ENCODE measurements around the gene JMJD4.

JMJD4 gene, protein sequence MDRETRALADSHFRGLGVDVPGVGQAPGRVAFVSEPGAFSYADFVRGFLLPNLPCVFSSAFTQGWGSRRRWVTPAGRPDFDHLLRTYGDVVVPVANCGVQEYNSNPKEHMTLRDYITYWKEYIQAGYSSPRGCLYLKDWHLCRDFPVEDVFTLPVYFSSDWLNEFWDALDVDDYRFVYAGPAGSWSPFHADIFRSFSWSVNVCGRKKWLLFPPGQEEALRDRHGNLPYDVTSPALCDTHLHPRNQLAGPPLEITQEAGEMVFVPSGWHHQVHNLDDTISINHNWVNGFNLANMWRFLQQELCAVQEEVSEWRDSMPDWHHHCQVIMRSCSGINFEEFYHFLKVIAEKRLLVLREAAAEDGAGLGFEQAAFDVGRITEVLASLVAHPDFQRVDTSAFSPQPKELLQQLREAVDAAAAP

DNA sequence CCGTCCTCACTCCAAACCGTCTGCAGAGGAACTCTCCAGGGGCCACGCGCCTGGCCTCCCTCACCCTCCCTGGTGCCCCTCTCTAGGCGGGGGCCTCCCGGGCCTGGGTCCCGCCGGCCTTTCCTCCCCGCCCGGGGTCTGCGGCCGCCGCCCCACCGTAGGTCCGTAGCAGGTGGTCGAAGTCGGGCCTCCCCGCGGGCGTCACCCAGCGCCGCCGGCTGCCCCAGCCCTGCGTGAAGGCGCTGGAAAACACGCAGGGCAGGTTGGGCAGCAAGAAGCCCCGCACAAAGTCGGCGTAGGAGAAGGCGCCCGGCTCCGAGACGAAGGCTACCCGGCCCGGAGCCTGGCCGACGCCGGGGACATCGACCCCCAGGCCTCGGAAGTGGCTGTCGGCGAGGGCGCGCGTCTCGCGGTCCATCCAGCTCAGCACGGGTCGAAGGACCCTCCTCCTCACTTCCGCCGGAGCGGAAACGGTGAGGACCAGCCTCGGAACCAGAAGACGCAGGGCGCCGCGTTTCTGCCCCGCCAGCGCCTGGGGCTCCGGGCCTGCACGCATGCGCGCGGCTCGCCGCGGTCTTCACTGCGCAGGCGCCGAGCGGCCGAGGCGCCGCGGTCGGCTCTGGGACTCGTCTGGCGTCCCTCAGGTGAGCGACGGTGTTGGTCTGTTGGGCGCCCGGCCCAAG lies at the start of gene JMJD4, which contains the start of gene SNAP47:
JMJD4 (minus strand) TSS at position 447 of the 683 bp plus-strand sequence; CDS start at position 418, 29 bp downstream.
SNAP47 (plus strand) TSS at position 580 of the 683 bp plus-strand sequence. CDS start 12,302 bp downstream, outside the sequence.
- peak; percentile 86 for DNase-seq

DNA sequence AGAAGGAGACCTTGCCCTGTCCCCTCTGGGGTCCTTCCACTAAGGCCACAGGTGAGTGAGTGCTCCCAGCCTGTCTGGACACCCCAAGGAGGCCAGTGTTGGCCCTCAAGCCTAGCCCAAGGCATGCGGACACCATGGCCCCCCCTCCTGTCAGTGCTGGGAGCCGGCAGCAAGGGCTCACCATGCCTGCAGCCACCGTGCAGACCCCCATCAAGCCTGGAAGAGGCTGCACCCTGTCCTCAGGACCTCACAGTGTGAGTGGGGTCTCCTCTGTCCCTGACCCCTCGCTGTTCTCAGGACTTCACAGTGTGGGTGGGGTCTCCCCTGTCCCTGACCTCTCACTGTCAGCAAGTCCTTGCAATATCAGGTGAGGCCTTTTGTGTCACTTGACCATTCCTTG lies 47.1 kb upstream of the JMJD4 start:
- no peak for DNase-seq

DNA sequence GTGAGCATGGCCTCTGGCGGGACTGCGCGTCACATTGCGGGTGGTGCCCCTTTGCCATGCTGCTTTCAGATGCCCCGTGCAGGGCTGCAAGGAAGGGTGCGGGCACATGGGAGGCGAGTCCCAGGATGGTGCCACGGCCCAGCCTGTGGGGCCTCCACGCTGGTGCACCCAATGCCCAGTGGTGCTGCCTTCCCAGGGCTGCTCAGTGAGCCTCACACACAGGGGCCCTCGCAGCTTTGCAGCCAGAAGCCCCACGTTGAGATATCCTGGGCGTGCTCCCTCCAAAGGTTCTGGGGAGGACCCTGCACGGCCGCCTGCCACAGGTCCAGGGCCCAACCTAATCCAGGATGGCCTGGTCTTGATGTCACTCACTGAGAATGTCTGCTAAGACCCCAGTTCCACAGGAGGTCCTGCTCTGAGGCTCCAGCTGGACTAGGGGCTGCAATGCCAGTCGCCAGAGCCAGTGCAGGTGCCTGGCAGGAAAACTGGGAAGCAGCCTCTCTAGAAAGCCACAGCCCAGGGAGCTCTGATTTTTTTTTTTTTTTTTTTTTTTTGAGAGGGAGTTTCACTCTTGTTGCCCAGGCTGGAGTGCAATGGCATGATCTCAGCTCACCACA lies 46.3 kb upstream of the JMJD4 start:
- no peak for DNase-seq

DNA sequence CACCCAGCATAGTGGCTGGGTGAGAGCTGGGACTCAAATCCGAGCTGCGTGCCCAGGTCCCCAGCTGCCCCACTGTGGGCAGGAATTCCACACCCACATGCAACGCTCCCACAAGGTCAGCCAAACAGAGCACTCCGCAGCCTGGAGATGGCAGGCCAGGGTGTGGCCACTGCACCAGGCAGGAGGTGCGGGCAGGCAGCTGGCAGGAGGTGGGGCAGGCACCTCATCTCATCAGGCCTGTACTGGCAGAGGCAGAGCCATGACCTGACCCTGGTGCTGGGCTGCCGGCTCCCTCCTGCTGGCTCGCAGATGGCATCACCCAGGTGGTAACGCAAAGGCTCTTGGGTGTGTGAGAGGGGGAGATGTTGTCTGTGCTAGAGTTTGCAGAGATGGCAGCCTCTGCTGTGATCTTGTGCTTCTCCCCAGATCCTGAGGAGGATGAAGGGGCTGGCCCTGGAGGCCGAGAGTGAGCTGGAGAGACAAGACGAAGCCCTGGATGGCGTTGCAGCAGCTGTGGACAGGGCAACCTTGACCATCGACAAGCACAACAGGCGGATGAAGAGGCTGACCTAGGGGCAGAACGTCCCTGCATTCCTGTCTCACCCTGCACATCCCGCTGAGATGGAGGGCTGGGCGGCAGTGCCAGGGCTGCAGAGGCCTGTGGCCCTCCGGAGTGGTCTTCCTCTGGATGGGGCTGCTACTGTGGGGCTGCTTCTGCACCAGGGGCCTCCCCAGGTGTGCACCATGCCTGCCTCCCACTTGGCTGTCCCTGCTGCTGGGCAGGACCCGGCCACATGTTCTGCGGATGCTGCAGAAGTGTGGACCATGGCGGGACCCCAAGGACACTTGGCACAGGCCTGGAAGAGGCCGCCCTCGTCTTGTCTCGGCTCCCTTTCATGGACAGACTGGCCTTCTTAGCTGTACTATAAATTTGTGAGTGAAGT lies 45.3 kb upstream of the JMJD4 start:
- no peak for DNase-seq

DNA sequence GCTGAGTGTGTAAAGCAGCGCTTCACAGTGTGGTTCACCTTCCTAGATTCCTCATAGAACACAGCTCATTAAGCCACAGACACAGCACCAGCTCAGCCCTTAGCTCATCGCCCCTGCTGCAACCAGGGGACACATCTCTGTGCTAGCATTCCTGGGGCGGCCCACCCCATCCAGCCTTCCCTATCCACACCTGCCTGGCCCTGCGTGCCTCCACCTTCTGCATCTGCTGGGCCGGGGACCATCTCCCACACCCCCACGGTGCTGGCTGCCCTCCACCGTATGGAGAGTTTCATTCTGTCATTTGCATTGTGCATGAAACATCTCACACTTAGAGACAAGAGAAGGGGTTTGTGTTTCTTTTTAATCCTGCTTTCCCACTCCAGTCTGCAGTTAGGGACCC lies 44.6 kb upstream of the JMJD4 start:
- no peak for DNase-seq

DNA sequence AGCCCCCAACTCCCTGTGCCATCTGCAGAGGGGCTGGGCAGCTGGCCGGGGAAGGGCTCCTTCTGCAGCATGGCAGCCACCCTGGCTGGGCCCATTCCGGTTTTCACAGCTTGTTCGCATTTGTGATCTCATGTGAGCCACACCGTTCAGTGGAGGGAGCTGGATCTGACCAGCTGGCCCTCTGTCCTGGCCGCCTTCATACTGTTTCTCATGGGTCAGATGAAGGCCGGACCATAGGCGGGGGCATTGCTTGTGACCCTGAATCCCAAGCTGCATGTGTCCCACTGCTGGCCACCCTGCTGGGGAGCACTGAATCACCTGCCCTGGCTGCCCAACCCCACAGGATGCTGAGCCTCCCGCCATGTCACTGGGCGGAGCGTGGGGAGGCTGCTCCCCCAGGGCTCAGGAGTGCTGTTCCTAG lies 43.9 kb upstream of the JMJD4 start:
- no peak for DNase-seq

DNA sequence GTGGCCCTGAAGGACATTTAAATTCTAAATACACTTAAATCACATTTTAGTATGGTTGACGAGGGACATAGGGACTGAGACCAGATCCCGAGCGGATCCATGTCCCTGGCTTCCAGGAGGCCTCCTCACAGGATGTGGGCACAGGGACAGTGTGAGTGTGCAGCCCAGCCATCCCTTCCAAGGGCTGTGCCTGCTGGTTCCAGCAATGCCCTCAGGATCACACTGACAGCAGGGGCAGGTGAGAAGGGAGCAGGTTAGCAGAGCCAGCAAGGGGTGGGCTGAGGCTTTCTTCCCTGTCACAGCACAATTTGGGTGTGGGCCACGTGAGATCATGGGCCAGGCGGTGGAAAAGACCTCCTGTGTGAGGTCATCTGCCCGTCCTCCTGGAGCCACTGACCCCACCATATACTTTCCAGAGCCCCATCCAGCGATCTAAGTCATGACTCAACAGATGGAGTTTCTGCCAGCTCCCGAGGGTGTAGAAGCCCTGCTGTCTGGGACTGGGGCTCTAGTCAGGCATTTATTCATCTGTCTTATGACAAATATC lies 43.4 kb upstream of the JMJD4 start:
- no peak for DNase-seq

DNA sequence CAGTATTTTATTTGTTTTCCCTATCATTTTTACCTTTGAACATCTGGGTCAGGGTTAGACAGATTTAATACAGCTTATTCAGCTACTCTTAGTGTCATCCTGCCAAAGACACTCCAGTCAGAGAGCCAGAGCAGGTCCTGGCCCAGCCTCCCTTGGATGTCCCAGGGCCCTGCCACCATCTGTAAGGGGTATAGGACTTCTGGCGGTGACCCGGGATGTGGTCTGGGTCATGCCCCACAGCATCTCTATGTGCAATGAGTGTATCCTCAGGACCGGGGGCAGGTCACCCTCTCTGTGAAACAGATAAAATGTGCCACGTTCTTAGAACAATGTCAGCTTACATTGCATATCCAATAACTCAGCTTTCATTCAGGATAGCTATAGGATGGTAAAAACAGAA lies 42.5 kb upstream of the JMJD4 start:
- DNase-seq: no peak

DNA sequence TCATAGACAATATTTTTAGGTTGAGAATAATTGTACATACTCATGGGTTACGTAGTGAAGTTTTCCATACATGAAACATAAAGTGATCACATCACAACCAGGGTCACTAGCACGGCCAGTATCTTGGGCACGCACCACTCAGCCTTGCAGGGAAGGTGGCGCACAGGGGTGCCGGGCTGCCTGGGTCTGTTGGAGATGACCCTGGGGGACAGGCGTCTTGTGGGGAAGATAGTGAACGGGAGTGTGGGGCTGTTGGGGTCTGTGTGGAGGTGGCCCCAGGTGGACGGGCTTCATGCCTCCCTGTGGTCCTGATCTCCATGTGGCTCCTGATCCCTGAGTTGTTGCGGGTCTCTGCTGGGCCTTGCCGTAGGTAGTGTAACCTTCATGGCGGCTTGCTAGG lies 42.1 kb upstream of the JMJD4 start:
- no peak for DNase-seq

DNA sequence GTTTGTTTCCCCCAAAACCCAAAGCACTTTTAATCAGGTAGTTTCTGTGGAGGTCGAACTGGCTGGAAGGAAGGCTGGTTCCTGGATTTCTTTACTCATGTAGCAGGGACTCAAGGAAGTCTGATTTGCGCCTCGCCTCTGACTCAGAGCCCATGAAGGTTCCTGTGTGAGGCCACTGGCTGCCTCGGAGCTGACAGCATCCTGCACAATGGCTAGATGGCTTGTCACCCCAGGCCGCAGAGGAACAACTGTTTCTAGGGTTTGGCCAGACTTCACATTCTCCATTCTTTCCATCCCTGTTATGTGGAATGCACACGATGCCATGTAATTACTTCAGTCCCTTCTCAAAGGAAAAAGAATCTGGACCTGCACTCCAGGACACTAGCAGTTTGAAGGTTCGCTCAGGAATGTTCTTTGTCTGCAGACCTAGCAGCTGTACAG lies 41.2 kb upstream of the JMJD4 start:
- DNase-seq: no peak

DNA sequence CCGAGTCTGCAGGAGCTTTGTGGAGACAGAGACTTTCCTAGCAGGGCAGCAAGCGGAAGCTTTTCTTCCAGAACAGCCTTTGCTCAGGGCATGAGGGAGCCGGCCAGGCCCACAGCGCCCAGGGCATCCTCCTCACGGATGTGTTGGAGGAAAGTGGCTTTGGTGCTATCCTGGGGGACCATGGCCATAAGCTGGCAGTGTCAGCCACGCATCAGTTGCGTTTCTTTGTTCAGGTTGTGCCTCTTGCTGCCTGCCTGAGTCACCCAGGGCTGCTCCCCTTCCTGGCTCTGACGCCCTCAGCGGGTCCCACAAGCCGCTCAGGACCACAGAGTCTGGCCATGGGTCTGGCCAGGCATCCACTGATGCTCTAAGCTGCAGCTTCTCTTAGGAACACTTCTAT lies 40.7 kb upstream of the JMJD4 start:
- DNase-seq: no peak

DNA sequence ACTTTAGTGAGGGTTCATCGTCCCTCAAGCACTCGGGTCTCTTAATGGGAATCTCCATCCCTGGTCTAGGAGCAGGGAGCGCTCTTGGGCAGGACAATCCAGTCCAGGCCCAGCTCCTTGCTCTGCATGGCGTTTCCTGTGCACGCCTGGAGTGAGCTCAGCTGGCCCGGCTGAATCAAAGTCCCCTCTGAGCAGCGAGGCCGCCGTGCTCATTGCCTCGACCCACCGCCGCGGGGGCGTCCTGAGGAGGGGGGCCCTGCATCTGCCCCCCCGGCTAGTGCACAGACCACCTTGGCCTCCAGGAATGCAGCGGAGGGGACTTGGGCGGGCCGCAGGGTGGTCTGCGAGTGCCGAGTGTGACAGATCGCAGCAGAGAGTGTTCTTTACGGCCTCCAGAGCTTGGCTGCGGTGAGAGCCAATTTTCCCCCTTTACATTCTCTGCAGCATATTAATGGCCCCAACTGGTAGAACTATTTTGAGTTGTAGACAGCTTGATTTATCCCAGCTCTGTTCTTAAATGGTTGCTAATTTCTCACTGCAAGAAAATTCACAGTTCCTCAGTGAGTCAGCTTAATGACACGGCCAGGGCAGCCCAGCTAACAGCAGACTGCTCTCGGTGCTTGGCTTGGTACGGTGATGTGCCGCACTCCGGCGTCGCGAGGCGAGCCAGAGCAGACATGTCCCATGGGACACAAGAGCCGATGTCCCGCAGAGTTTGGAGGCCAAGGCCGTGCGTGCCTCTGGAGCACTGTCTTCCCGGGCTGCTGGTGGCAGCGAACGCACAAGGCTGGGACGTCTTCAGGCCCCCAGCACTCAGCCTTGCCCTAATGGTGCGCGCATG lies 39.9 kb upstream of the JMJD4 start:
- no peak for DNase-seq

DNA sequence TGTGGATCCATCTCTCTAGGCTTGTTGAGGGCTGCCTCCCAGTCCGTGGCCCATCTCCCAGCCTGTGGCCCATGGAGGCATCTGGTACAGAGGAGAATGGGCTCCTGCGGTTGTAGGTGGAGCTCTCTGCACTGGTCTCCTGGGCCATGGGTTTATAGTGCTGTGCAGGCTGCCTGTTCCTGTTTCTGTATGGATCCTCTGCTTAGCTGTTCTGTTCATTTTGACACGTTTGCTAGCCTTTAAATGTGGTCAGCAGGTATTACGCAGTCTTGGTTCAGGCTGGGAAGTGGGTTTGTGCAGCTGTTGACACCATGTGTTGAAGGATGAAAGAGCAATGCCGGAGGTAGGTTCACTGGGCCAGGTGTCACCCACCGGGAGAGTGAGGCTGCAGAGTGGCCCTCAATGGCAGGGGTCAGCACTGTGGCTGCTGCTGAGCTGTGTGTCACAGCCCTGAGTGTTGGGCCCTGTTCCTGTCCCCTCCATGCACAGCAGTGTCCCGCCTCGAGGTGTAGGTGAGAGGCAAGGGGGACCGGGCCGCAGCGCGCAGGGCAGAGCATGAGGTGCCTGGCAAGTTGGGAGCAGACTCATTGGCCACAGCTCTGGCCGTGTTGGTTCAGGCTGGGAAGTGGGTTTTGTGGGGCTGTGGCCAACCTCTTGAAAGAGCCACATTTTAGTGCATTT lies 39.1 kb upstream of the JMJD4 start:
- no peak for DNase-seq

DNA sequence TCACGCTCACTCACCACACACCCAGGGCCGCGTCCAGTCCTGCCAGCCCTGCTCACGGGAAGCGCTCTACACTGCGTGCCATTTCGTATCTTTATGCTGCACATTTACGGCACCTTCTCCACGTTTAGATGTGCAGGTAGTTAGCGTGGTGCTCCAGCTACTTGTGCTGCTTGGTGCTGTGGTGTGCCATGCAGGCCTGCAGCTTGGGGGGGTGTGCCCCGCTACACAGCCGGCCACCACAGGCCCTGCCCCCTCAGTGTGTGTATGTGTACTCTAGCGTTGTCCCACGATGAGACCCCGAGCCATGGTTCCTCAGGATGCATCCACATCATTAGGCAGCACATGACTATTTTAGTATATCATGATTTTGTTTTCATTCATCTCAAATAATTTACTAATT lies 38.5 kb upstream of the JMJD4 start:
- DNase-seq: no peak

DNA sequence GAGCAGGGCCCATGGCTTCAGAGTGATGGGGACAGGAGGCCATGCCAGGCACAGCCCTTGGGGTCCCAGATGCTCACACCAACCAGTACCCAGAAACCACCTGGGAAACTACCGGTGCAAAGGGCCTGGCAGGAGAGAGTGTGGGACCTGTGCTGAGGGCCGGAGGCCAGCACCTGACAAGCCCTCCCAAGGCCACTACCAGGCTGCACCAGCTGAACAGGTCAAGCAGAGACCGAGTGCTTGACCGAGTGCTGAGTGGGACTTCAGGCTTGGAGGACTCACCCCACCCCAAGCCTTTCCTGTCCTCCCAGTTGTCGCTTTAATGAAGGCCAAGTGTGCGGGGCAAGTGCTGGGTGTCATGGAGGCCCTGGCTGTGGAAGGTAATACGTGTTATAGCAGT lies 36.7 kb upstream of the JMJD4 start:
- no peak for DNase-seq

DNA sequence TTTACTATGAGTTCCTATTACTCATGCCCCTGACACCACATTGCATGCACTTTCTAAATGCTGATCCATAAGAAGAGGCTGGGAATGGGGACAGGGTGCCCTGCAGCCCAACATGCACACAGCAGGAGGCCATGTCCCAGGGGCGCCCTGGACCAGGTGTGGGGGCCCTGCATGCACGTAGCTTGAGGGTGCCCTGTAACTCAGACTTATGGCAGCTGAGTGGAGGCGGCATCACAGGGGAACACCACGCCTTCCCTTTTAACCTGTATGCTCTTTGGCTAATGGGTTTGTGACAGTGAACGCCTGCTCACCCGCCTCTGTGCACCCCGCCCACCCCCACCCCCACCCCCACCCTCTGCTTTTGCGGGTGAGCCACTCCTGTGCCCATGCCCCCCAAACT lies 36.2 kb upstream of the JMJD4 start:
- no peak for DNase-seq

DNA sequence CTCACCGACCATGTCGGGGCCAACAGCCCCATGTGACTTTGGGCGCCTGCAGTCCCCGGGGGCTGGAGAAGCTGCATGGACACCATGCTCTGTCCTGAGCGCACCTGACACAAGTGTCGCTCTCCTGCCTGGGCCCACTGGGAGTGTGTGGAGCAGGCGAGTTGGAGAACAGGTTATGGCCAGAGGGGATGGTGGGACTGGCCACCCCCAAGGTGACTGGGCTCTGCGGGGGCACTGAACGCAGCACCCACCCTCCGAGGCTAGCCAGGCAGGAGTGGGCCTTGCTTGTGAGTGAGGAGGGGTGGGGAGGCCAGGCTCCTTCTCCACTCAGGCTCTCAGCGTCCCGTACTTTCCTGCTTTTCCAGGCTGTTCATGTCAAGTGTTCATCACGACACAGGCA lies 35.7 kb upstream of the JMJD4 start:
- DNase-seq: no peak

DNA sequence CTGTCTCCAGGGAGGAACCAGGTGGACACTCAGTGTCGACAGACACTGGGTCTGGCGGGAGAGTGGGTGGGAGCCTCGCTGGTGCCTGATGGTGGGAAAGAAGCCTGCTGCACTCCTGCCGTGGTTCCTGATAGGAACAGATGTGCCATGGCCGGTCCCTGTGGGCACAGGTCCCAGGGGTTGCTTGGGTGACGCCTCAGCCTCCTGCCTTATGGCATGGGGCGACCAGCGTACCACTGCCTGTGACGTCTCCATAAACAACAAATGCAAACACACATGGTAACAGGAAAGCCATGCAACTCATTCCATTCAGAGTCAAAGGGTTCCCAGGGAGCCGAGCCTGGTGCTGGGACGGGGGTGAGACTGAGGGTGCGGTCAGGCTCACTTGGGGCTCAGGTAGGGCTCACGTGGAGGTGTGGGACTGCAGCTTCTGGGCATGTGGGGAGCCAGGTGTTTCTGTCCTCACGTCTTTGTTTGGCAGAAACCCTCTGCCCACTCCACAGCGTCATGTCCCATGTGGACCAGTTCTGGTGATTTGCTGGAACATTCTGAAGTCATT lies 34.9 kb upstream of the JMJD4 start:
- no peak for DNase-seq

DNA sequence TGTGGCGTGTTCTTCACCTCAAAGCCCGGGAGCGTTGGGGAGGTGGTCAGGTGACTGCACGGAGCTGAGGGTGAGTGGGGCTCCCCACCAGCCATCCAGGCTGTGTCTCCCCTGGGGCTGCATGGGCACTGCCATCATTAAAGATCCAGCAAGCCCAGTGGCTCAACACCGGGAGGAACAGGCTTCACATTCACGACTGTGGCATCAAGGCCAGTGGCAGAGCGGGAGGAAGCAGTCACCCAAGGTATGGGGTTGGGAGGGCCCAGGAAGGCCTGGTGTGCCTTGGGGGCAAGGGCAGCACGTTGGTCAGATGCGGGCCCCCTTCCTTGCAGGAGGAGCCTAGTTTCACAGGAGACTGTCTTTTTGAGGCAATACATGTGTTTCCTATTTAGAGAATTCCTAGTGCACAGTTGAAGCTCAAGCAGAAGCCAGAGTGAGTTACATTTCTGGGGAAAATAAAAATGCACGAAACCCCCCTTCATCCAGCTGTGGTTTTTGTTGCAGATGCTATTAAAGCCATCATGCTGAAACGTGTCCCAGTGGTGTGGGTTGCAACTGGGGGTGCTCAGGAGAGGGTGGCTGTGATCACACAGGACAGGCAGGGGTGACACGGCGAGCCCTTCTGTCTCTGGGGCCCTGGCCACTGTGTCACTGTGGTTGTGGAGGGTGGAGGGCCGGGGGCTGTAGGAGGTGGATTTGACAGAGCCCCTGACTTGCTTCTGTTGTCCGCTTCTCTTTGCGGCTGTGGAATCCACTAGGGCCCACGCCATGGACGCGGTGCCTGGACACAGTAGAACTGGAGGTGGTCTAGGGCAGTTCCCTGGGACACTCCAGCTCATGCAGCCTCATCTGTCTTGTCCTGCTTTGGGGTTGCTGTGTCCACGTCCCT lies 34.2 kb upstream of the JMJD4 start:
- DNase-seq: no peak

All from activated CD4-positive, alpha-beta T cell treated with anti-CD3 and anti-CD28 coated beads, Interleukin-2, amount 50 U/mL, for 4 hours (primary cell).